ENCODE results near the gene CACNA2D3. TPM values are rescaled to one million over a fixed set of nuclear protein-coding genes. Genes with fewer than 3 reads are reported as not detected.

Gene CACNA2D3
- total RNA-seq, 2 donors from 2014 or later: not detected

- Mint-ChIP-seq H3K9me3 (peaks cover 4% of the 10 kb centered on the region), H3K27me3 (no peaks in the 10 kb centered on the region), H3K4me1 (no peaks in the 10 kb centered on the region), H3K36me3 (ENCODE audit: low read depth) (no peaks in the 10 kb centered on the region), H3K4me3 (no peak overlapping the region), H3K27ac (no peak overlapping the region)
- no peak for ATAC-seq (replicated peaks)
These were observed 794.4 kb downstream of the CACNA2D3 start for GRCh38 chr3:54916732-54917131.

DNA sequence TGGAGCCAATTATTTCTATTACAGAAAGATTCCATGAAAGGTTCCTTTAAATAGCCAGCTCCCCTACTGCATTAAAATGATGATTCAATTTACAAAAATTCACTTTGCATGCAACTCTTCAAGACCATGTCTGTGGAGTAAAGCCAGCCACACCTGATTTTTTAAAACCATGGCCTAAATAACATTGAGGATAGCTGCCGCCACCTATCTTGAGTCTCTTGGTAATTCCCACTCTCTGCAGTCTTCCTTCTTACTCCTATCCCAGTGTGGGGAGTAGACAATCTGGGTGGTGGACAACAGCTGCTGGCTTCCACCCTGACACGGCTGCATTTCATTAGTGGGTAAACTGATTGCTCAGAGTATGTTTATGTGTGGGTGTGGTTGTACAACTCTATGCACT is 794.8 kb downstream of the CACNA2D3 start:
- Mint-ChIP-seq H3K27ac (no peak overlapping the region), H3K9me3 (peaks cover 4% of the 10 kb centered on the region), H3K4me3 (no peak overlapping the region), H3K4me1 (no peaks in the 10 kb centered on the region), H3K36me3 (ENCODE audit: low read depth) (no peaks in the 10 kb centered on the region), H3K27me3 (no peaks in the 10 kb centered on the region)
- no peak for ATAC-seq (replicated peaks)

GRCh38 chr3:54917862-54918261 is 795.5 kb downstream of the CACNA2D3 start:
- H3K9me3 Mint-ChIP-seq: peaks cover 3% of the 10 kb centered on the region
- H3K36me3 Mint-ChIP-seq (ENCODE audit: low read depth): no peaks in the 10 kb centered on the region
- ATAC-seq (replicated peaks): no peak
- H3K4me3 Mint-ChIP-seq: no peak overlapping the region
- no peaks in the 10 kb centered on the region for H3K27me3 Mint-ChIP-seq
- H3K27ac Mint-ChIP-seq: no peak overlapping the region
- H3K4me1 Mint-ChIP-seq: no peaks in the 10 kb centered on the region

GRCh38 chr3:54918516-54918915 is 796.2 kb downstream of the CACNA2D3 start:
- ATAC-seq (replicated peaks): no peak
- Mint-ChIP-seq H3K27ac (no peak overlapping the region), H3K4me1 (no peaks in the 10 kb centered on the region), H3K36me3 (ENCODE audit: low read depth) (no peaks in the 10 kb centered on the region), H3K4me3 (no peak overlapping the region), H3K9me3 (peaks cover 9% of the 10 kb centered on the region), H3K27me3 (no peaks in the 10 kb centered on the region)

DNA sequence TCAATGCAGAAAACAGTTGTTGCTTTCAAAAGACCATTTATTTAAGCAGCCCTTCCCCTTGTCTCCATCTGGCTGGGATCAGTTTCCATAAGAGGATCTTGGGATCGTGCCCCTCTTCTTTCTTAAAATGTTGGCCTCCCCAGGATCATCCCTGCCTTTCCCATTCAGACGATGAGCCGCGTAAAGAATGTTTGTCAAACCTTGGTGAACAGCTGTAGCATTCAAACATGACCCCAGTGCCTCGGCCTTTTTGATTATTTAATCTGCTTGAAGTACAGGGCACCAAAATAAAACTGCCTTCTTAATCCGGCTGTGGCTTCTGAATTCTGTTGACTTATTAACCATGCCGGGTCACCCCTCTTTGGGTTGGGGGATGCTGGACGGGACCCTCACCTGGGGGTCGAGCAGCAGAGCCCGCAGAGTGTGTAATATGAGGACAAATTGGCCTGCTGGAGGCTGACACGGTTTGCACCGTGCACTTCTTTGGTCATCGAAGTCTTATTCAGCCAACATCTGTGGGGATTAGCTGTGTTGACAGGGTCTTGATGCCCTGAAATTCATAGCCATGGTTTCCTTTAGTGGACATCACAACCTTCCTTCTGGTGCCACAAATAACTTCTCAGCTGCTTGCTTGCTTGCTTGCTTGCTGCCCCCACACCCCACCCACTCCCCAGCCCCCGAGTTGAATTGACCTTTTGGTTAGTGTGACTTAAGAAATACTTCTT is 805.9 kb downstream of the CACNA2D3 start, which contains the start of gene LRTM1:
Gene LRTM1, minus strand, starts transcription at position 14 of the 725 bp plus-strand sequence. CDS start 148 bp downstream, outside the sequence.
- ATAC-seq (replicated peaks): no peak
- H3K36me3 Mint-ChIP-seq (ENCODE audit: low read depth): no peaks in the 10 kb centered on the region
- H3K27ac Mint-ChIP-seq: no peak within 1 kb of the TSS
- H3K4me3 Mint-ChIP-seq: no peak within 1 kb of the TSS
- no peaks in the 10 kb centered on the region for H3K4me1 Mint-ChIP-seq
- H3K27me3 Mint-ChIP-seq: no peaks in the 10 kb centered on the region
- peaks cover 7% of the 10 kb centered on the region for H3K9me3 Mint-ChIP-seq

GRCh38 chr3:54931182-54931581 is 808.8 kb downstream of the CACNA2D3 start:
- H3K4me3 Mint-ChIP-seq: no peak overlapping the region
- no peaks in the 10 kb centered on the region for H3K36me3 Mint-ChIP-seq (ENCODE audit: low read depth)
- no peaks in the 10 kb centered on the region for H3K4me1 Mint-ChIP-seq
- ATAC-seq (replicated peaks): no peak
- H3K27ac Mint-ChIP-seq: no peak overlapping the region
- no peaks in the 10 kb centered on the region for H3K27me3 Mint-ChIP-seq
- peaks cover 4% of the 10 kb centered on the region for H3K9me3 Mint-ChIP-seq

- no peaks in the 10 kb centered on the region for H3K27me3 Mint-ChIP-seq
- H3K4me1 Mint-ChIP-seq: no peaks in the 10 kb centered on the region
- H3K9me3 Mint-ChIP-seq: peaks cover 4% of the 10 kb centered on the region
- H3K27ac Mint-ChIP-seq: no peak overlapping the region
- no peaks in the 10 kb centered on the region for H3K36me3 Mint-ChIP-seq (ENCODE audit: low read depth)
- H3K4me3 Mint-ChIP-seq: no peak overlapping the region
- no peak for ATAC-seq (replicated peaks)
These were observed 810.3 kb downstream of the CACNA2D3 start for GRCh38 chr3:54932606-54933005.

- H3K4me1 Mint-ChIP-seq: no peaks in the 10 kb centered on the region
- no peaks in the 10 kb centered on the region for H3K27me3 Mint-ChIP-seq
- no peaks in the 10 kb centered on the region for H3K9me3 Mint-ChIP-seq
- no peaks in the 10 kb centered on the region for H3K36me3 Mint-ChIP-seq (ENCODE audit: low read depth)
- no peak overlapping the region for H3K27ac Mint-ChIP-seq
- ATAC-seq (replicated peaks): no peak
- H3K4me3 Mint-ChIP-seq: no peak overlapping the region
These were observed 813.5 kb downstream of the CACNA2D3 start for GRCh38 chr3:54935869-54936268.

GRCh38 chr3:54936561-54936960 is 814.2 kb downstream of the CACNA2D3 start:
- no peak for ATAC-seq (replicated peaks)
- Mint-ChIP-seq H3K9me3 (no peaks in the 10 kb centered on the region), H3K4me1 (no peaks in the 10 kb centered on the region), H3K27me3 (no peaks in the 10 kb centered on the region), H3K4me3 (no peak overlapping the region), H3K27ac (no peak overlapping the region), H3K36me3 (ENCODE audit: low read depth) (no peaks in the 10 kb centered on the region)

GRCh38 chr3:54939557-54940300 is 817.4 kb downstream of the CACNA2D3 start:
- H3K36me3 Mint-ChIP-seq (ENCODE audit: low read depth): no peaks in the 10 kb centered on the region
- no peaks in the 10 kb centered on the region for H3K27me3 Mint-ChIP-seq
- ATAC-seq (replicated peaks): no peak
- H3K27ac Mint-ChIP-seq: no peak overlapping the region
- no peaks in the 10 kb centered on the region for H3K4me1 Mint-ChIP-seq
- H3K9me3 Mint-ChIP-seq: no peaks in the 10 kb centered on the region
- H3K4me3 Mint-ChIP-seq: no peak overlapping the region

- no peak overlapping the region for H3K4me3 Mint-ChIP-seq
- no peaks in the 10 kb centered on the region for H3K27me3 Mint-ChIP-seq
- no peak overlapping the region for H3K27ac Mint-ChIP-seq
- no peak for ATAC-seq (replicated peaks)
- H3K4me1 Mint-ChIP-seq: no peaks in the 10 kb centered on the region
- no peaks in the 10 kb centered on the region for H3K36me3 Mint-ChIP-seq (ENCODE audit: low read depth)
- no peaks in the 10 kb centered on the region for H3K9me3 Mint-ChIP-seq
These were observed 818.6 kb downstream of the CACNA2D3 start for GRCh38 chr3:54940971-54941370.

GRCh38 chr3:54941690-54942362 is 819.5 kb downstream of the CACNA2D3 start:
- H3K27me3 Mint-ChIP-seq: no peaks in the 10 kb centered on the region
- no peak overlapping the region for H3K27ac Mint-ChIP-seq
- no peaks in the 10 kb centered on the region for H3K36me3 Mint-ChIP-seq (ENCODE audit: low read depth)
- no peak overlapping the region for H3K4me3 Mint-ChIP-seq
- no peaks in the 10 kb centered on the region for H3K9me3 Mint-ChIP-seq
- H3K4me1 Mint-ChIP-seq: no peaks in the 10 kb centered on the region
- ATAC-seq (replicated peaks): no peak

DNA sequence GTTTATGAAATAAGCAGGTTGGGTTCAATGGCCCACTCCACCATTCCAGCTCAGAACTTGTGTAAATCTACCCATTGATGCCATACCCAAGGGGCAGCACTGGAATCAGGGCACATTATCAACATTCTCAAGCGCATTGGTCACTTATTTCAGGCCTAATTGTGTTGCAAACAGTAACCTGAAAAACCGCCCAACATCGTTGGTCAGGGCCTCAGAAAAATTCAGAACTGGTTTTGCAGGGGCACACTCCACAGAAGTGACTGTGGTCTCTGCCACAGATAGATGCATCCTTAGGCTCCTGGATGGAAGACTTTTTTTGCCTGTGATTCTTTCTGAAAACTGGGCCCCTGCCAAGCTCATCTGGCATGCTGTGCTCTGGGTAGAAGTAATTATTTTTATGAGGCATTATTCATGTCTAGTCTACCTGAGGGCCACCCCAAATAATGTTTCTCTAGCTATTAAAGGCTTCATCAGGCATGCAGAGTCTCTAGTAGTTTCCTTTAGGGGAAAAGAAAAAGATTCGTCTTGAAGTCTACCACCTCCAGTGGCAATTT is 827.2 kb downstream of the CACNA2D3 start:
- no peaks in the 10 kb centered on the region for H3K4me1 Mint-ChIP-seq
- ATAC-seq (replicated peaks): no peak
- H3K9me3 Mint-ChIP-seq: no peaks in the 10 kb centered on the region
- no peaks in the 10 kb centered on the region for H3K36me3 Mint-ChIP-seq (ENCODE audit: low read depth)
- H3K4me3 Mint-ChIP-seq: no peak overlapping the region
- H3K27ac Mint-ChIP-seq: no peak overlapping the region
- H3K27me3 Mint-ChIP-seq: no peaks in the 10 kb centered on the region

- Mint-ChIP-seq H3K4me3 (no peak overlapping the region), H3K27me3 (no peaks in the 10 kb centered on the region), H3K4me1 (no peaks in the 10 kb centered on the region), H3K9me3 (no peaks in the 10 kb centered on the region), H3K27ac (no peak overlapping the region), H3K36me3 (ENCODE audit: low read depth) (no peaks in the 10 kb centered on the region)
- no peak for ATAC-seq (replicated peaks)
These were observed 828.1 kb downstream of the CACNA2D3 start for GRCh38 chr3:54950391-54951003.

All from activated T-helper 17 cell treated with anti-CD3 and anti-CD28 coated beads, Interleukin-2, amount 50 U/mL, for 72 hours (primary cell).